HG03045 (cell line): ENCODE results near the gene DDX20.
"Not testable (repeated sequence)": the region's sequence is repeated elsewhere in the genome, so short reads cannot be mapped to it uniquely, and the experiment has no call there.

Source experiments
- ATAC-seq: cut with Tn5 transposase; IDR thresholded peaks from one replicate; pipeline ENCODE4 v1.9.1; 2021; ENCODE audit warnings: mild to moderate bottlenecking, moderate library complexity; ENCODE audit not compliant: unreplicated experiment

The DDX20 gene

GRCh38 chr1:111732718-111733117 lies 23.0 kb upstream of the DDX20 start:
- no peak for ATAC-seq

- no peak for ATAC-seq
These were observed 22.3 kb upstream of the DDX20 start for GRCh38 chr1:111733183-111733991.

- no peak for ATAC-seq
These were observed 21.7 kb upstream of the DDX20 start for GRCh38 chr1:111733992-111734341.

GRCh38 chr1:111734426-111734825 lies 21.3 kb upstream of the DDX20 start:
- no peak for ATAC-seq

GRCh38 chr1:111734856-111735255 lies 20.8 kb upstream of the DDX20 start:
- ATAC-seq: no peak

GRCh38 chr1:111735321-111735720 lies 20.4 kb upstream of the DDX20 start:
- ATAC-seq: no peak

- ATAC-seq: no peak
These were observed 19.7 kb upstream of the DDX20 start for GRCh38 chr1:111735858-111736544.

GRCh38 chr1:111736548-111737215 lies 19.0 kb upstream of the DDX20 start:
- ATAC-seq: no peak

GRCh38 chr1:111737216-111738132 lies 18.2 kb upstream of the DDX20 start:
- no peak for ATAC-seq

GRCh38 chr1:111738133-111738435 lies 17.6 kb upstream of the DDX20 start:
- ATAC-seq: no peak

- ATAC-seq: peak; percentile 46
These were observed 17.1 kb upstream of the DDX20 start for GRCh38 chr1:111738436-111739193.

GRCh38 chr1:111739194-111739924 lies 16.3 kb upstream of the DDX20 start, which contains the start of gene INKA2:
TSS of gene INKA2 (minus strand) at chr1:111739395. CDS start at chr1:111739242, 153 bp downstream.
- ATAC-seq: peak; percentile 85

GRCh38 chr1:111739925-111740765 lies 15.6 kb upstream of the DDX20 start:
- no peak for ATAC-seq

GRCh38 chr1:111742292-111742691 lies 13.4 kb upstream of the DDX20 start:
- ATAC-seq: not testable (repeated sequence)

GRCh38 chr1:111742938-111743549 lies 12.7 kb upstream of the DDX20 start:
- no peak for ATAC-seq

- no peak for ATAC-seq
These were observed 12.0 kb upstream of the DDX20 start for GRCh38 chr1:111743679-111744101.

GRCh38 chr1:111745675-111746613 lies 9.8 kb upstream of the DDX20 start:
- no peak for ATAC-seq
